ENCODE measurements around the gene ADORA1. TPM values are rescaled to one million over a fixed set of nuclear protein-coding genes. Genes with fewer than 3 reads are reported as not detected.

The ADORA1 gene
- polyA plus RNA-seq, 1 donor (not counting 4 experiments of a cell fraction or from before 2014, with no cell fraction given), result 0.09 TPM

GRCh38 chr1:203168256-203168786 lies 40.8 kb downstream of the ADORA1 start:
- DNase-seq (ENCODE audit: low read depth, low spot score) (no peak), FAIRE-seq (no peak)
- Histone ChIP-seq H3K9ac (ENCODE audit: control insufficient read depth, extremely low read depth, insufficient read depth, low read length) (no peak overlapping the region), H2AFZ (ENCODE audit: control insufficient read depth, low read length) (no peak overlapping the region), H3K4me1 (ENCODE audit: control insufficient read depth, extremely low read depth, insufficient read depth, low read length) (no peaks in the 10 kb centered on the region), H3K9me3 (ENCODE audit: control insufficient read depth, low read depth, low read length) (no peaks in the 10 kb centered on the region), H3K27me3 (ENCODE audit: control insufficient read depth, extremely low read depth, insufficient read depth, low read length) (peaks cover 11% of the 10 kb centered on the region), H3K27ac (ENCODE audit: control insufficient read depth, insufficient read depth, low read length) (no peak overlapping the region), H3K79me2 (ENCODE audit: control insufficient read depth, insufficient read depth, low read length) (no peaks in the 10 kb centered on the region), H4K20me1 (ENCODE audit: control insufficient read depth, extremely low read depth, insufficient read depth, low read length) (no peaks in the 10 kb centered on the region), H3K9me1 (ENCODE audit: control insufficient read depth, extremely low read depth, insufficient read depth, low read length) (no peaks in the 10 kb centered on the region), H3K36me3 (ENCODE audit: control insufficient read depth in 2 of 2, extremely low read depth in 1 of 2, insufficient read depth in 2 of 2, low read length in 2 of 2) (no peaks in the 10 kb centered on the region), H3K4me3 (ENCODE audit: control insufficient read depth in 2 of 3, extremely low read depth in 1 of 3, insufficient read depth in 2 of 3, low read depth in 1 of 3, low read length in 3 of 3) (no peak overlapping the region), H3K4me2 (ENCODE audit: control insufficient read depth, extremely low read depth, insufficient read depth, low read depth, low read length) (no peak overlapping the region)
- TF ChIP-seq EZH2 (IDR thresholded peaks at IDR 0.05; ENCODE audit: low read length), result no peak
- TF ChIP-seq CTCF (optimal IDR thresholded peaks at IDR 0.05 in 1 of 3, IDR thresholded peaks at IDR 0.05 in 1 of 3, conservative IDR thresholded peaks at IDR 0.05 in 1 of 3; ENCODE audit: extremely low read depth in 1 of 3, insufficient read depth in 2 of 3, low read length in 3 of 3), result no peak
- dilution Hi-C loops (cut with MboI; ENCODE audit: extremely low pct_ligation_motif_present, low sequenced_read_pairs), result no loop called here

- Histone ChIP-seq H3K79me2 (ENCODE audit: control insufficient read depth, insufficient read depth, low read length) (no peaks in the 10 kb centered on the region), H3K36me3 (ENCODE audit: control insufficient read depth in 2 of 2, extremely low read depth in 1 of 2, insufficient read depth in 2 of 2, low read length in 2 of 2) (no peaks in the 10 kb centered on the region), H2AFZ (ENCODE audit: control insufficient read depth, low read length) (no peak overlapping the region), H3K9me3 (ENCODE audit: control insufficient read depth, low read depth, low read length) (no peaks in the 10 kb centered on the region), H3K9ac (ENCODE audit: control insufficient read depth, extremely low read depth, insufficient read depth, low read length) (no peak overlapping the region), H4K20me1 (ENCODE audit: control insufficient read depth, extremely low read depth, insufficient read depth, low read length) (no peaks in the 10 kb centered on the region), H3K27ac (ENCODE audit: control insufficient read depth, insufficient read depth, low read length) (no peak overlapping the region), H3K4me1 (ENCODE audit: control insufficient read depth, extremely low read depth, insufficient read depth, low read length) (no peaks in the 10 kb centered on the region), H3K27me3 (ENCODE audit: control insufficient read depth, extremely low read depth, insufficient read depth, low read length) (peaks cover 4% of the 10 kb centered on the region), H3K4me3 (ENCODE audit: control insufficient read depth in 2 of 3, extremely low read depth in 1 of 3, insufficient read depth in 2 of 3, low read depth in 1 of 3, low read length in 3 of 3) (no peak overlapping the region), H3K4me2 (ENCODE audit: control insufficient read depth, extremely low read depth, insufficient read depth, low read depth, low read length) (no peak overlapping the region), H3K9me1 (ENCODE audit: control insufficient read depth, extremely low read depth, insufficient read depth, low read length) (no peaks in the 10 kb centered on the region)
- dilution Hi-C loops (cut with MboI; ENCODE audit: extremely low pct_ligation_motif_present, low sequenced_read_pairs), result no loop called here
- TF ChIP-seq EZH2 (IDR thresholded peaks at IDR 0.05; ENCODE audit: low read length) (no peak), CTCF (optimal IDR thresholded peaks at IDR 0.05 in 1 of 3, IDR thresholded peaks at IDR 0.05 in 1 of 3, conservative IDR thresholded peaks at IDR 0.05 in 1 of 3; ENCODE audit: extremely low read depth in 1 of 3, insufficient read depth in 2 of 3, low read length in 3 of 3) (no peak)
- DNase-seq (ENCODE audit: low read depth, low spot score) (no peak), FAIRE-seq (no peak)
Observed at GRCh38 chr1:203168991-203169390, 41.5 kb downstream of the ADORA1 start.
